ENCODE measurements around the gene NDUFB5.
"Not testable (repeated sequence)": the region's sequence is repeated elsewhere in the genome, so short reads cannot be mapped to it uniquely, and the experiment has no call there.

Gene NDUFB5

DNA sequence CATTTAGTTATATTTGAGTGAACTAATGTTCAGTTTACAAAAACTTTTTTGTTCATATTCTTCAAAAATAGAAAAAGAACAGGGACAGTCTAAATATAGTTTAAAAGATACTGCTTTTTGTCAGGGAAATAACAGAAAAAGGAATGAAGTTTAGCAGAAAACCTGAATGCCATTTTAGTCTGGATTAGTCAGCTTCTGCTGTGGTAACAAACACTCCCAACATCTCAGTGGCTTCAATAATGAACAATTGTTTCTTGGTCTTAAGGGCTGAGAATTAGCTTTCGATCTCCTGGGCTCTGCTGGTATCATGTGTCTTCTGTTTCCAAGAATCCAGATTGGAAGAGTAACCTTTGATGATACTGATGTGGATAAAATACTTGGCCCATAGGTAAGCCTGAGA lies 35.9 kb downstream of the NDUFB5 start:
- no peak for DNase-seq

DNA sequence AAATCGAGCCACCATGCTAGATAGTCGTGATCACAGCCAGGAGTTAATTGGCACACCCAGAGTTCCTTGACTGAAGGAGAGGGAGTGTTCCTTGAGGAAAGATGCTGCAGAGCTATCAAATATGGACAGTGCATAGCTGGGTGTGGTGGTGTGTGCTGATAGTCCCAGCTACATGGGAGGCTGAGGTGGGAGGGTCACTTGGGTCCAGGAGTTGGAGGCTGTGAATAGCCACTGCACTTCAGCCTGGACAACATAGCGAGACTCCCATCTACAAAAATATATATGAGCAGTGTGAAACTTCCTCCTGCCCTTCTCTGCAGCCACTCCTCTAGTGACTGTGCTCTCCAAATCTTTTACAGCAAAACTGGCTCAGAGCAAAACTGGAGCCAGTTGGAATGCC lies 38.3 kb downstream of the NDUFB5 start:
- no peak for DNase-seq

DNA sequence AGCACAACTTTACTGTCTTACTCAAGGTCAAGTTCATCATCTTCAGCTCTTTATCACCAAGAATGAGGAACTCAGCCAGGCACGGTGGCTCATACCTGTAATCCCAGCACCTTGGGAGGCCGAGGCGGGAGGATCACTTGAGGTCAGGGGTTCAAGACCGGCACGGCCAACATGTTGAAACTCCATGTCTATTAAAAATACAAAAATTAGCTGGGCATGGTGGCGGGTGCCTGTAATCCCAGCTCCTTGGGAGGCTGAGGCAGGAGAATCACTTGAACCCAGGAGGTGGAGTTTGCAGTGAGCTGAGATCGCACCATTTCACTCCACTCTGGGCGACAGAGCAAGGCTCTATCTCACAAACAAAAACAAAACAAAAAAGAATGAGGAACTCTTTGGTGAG lies 39.2 kb downstream of the NDUFB5 start:
- DNase-seq: not testable (repeated sequence)

DNA sequence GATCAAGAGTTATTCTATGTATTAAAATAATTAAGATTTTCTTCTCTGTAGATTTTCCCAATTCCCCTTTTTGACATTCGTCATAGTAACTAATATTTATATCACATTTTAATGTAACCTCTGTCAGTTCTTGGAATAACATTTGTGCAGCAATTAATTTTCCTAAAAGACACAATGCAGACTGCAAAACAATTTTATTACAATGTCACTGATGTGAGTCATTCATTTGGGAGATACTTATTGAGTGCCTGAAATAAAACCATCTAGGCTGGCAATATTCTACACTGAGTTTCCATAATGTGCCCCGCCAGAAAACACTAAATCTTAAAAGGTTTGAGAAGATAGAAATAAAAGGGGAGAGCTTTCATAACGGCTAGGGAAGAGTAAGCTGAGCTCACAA lies 41.6 kb downstream of the NDUFB5 start:
- no peak for DNase-seq

DNA sequence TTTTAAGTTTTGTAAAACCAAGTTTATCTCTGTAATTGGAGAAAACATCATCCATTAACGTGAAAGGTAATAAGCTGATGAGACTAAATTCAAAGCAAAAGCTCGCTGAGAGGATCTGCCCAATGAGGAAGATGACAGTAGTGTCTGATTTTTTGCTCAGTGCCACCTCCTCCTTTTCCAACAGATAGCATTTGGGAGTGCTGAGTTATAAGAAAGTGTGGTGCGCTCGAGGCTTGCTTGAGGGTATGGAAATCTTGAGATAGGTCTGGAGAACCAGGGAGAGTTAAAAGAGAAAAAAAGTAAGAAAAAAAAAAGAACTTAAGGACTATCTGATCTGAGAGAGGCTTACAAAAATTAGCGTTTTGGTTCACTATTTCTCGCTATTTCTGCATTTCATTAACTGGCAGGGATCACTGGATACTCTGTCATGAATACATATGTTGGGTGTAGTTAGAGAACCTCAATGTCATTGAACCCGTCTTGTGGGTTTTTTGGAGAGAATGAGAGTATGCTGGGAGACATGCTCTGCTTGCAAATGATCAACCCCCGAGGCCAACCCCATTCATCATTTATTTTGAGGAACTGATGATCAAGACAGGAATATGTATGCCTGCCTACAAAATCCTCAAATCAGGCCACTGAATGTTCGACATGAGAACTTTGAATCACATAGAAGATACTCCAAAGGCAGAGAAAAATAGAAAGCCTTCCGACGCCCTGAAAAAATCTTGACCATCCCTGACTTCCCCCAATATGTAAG lies 47.3 kb downstream of the NDUFB5 start:
- no peak for DNase-seq

DNA sequence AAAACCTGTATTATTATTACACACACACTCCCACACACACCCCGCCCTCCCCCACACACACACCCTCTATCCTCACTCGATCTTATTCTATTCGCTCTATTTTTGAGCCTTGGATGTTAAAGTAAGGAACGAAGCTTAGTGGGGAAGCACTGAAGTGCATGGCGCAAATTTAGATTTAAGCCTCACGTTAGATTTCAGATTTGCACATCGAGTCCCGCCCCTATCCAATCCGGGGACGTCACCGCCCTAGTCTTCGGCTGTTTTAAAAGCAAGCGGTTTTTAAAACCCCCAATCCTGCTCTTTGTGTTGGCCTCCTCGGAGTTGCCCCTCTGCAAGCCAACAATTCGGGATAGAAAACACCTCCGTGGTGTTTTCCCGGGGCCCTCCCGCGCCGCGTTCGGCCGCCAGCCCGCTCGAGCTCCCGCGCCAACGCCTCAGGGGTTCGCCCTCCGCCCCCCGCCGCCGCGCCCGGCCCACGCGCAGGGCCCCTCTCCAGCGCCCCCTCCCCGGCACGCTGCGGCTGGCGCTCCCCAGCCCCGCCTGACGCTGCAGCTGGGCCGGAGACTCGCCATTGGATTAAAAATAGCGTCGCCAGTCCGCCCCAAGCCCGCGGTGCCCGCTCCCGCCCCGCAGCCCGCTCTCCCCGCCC lies 48.0 kb downstream of the NDUFB5 start, which contains the start of gene USP13:
TSS of gene USP13 (plus strand) at position 594 of the 649 bp plus-strand sequence. CDS start 186 bp downstream, outside the sequence.
- DNase-seq: peak; percentile 46

DNA sequence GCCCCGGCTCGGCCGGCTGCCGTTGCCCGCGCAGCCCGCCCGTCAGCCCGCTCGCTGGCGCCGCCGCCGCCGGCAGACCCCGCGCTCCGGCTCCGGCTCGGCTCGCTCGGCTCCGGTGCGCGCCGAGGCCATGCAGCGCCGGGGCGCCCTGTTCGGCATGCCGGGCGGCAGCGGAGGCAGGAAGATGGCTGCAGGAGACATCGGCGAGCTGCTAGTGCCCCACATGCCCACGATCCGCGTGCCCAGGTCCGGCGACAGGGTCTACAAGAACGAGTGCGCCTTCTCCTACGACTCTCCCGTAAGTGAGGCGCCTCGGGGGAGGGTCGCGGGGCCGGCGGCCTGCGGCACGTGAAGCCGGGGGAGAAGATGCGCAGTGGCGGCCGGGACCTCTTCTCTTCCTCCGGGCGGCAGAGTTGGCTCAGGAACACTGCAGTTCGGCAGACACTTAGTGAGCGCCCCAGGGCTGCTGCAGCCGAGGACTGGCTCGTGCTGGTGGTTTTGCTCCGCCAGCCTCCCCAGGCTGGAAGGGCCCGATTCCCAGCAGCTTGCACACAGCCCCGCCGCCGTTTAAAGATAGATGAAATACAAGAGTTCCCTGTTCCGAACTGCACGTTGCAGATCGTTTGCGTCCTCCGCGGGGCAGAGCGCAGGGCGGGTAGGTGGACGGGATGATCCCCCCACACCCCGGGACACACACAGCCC lies 48.7 kb downstream of the NDUFB5 start:
- DNase-seq: peak; percentile 46

DNA sequence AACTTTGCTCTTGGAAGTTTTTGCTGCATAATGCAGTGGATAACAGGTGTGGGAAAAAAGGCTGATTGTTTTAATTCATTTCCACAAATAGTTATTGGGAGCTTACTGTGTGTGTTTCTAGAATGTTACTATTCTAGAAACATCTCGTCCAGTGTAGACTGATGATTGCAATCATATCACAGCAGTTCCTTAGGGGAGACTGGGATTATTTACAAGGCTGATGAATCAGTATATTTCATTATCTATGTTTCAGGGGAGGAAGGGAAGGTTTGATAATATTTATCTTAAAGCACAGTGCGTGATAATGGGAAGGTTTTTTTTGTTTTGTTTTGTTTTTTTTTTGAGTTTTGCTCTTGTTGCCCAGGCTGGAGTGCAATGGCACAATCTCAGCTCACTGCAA lies 50.6 kb downstream of the NDUFB5 start:
- no peak for DNase-seq

DNA sequence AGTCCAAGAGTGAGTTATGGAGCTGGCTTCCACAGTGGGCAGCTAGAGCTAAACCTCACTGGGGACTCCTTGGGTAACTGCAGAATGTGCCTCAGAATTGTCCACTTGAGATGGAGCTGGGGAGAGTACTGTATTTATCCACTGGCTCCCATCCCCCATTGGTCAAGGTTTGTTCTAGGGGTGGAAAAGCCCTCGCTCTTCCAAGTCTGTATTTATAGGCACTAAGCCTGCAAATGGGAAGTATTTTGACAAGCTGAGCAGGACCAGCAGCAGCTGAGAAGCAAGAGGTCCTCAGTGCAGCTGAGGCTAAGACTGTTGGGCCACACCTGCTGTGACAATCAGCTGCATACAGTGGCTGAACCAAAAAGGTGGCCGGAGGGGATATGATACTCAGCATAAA lies 54.0 kb downstream of the NDUFB5 start:
- no peak for DNase-seq

DNA sequence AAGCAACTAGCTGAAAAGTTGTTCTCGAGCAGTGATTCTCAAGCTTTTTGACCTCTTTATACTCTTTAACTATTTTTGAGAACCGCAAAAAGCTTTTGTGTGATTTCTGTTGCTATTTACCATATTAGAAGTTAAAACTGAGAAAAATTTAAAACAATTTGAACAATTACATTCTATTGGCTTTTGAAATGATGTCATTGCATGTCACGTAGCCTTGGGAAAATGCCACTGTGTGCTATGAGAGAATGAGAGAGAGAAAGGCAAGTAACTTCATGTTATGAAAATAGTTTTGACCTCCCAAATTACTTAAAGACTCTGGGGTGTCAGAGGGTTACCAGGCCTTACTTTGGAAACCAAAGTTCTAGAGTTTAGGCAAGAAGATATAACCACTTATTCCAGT lies 56.3 kb downstream of the NDUFB5 start:
- DNase-seq: no peak

DNA sequence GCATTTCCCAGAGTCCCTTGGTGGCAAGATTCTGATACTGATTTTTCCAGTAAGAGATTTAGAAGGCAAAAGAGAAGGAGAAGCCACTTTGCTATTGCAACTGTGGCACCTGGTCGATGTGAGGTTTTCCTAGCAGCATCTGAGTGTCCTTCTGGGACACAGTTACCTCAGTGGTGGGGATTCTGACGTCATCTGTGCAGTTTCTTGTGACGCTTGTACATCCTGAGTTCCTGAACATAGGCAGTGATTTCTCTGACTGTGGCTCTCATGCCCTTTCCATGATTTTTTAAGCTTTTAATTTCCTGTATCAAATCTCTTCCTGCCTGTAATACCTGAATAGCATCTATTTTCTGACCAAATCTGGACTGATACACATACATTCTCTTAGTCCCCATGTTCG lies 57.2 kb downstream of the NDUFB5 start:
- DNase-seq: no peak

DNA sequence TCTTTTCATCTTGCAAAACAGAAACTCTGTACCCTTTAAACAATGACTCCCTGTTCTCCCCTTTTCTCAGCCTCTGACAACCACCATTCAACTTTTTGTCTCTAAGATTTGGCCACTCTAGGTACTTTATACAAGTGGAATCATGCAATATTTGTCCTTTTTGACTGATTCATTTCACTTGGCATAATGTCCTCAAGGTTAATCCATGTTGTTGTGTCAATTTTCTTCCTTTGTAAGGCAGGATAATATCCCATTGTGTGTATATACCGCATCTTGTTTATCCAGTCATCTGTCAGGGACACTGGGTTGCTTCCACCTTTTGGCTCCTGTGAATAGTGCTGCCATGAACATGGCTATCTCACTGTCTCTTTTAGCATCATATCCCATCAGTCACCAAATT lies 58.5 kb downstream of the NDUFB5 start:
- no peak for DNase-seq

DNA sequence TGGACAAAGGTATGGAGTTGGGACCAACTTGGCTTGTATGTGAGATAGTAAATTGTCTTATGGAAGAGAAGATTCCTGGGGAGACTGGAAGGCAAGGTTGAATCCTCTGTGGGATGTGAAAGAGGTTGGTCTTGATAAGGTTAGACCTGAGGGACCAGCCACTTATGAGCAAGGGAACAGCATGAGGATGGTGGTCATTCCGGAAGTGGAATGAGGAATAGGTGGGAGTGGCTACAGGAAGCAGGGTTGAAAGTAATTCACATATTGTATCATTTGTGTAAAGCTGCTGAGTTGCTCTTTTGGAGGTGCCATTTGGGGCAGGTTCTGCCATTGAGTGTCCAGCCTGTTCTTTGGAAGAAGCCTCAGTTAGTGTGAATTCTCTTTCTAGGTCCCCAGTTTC lies 61.4 kb downstream of the NDUFB5 start:
- DNase-seq: no peak

DNA sequence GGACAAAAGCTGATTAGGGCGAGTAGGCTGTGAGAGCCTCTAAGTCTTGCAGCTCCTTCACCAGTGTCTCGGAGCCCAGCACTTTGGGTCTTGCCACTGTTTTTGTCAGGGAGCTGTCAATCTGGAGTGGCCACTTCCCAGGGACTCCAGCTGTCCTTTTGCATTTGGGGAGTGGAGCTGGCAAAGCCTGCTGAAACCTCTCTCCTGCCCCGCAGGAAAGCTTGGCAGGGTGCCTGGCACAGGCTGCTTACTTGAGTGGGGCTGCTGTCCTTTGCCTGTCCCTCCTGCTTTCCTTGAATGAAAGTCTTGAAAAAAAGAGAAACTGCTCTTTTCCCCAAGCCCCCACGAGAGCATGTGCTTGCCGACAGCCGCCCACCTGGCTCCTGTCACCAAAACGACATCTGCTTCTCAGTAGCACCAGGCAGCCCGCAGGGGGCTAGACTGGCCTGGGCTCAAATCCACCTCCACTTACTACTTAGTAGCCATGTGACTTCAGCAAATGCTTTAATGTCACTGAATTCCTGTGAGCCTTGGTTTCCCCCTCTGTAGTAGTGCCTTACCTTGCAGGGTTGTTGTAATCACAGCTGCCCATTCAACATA lies 61.9 kb downstream of the NDUFB5 start:
- DNase-seq: no peak

DNA sequence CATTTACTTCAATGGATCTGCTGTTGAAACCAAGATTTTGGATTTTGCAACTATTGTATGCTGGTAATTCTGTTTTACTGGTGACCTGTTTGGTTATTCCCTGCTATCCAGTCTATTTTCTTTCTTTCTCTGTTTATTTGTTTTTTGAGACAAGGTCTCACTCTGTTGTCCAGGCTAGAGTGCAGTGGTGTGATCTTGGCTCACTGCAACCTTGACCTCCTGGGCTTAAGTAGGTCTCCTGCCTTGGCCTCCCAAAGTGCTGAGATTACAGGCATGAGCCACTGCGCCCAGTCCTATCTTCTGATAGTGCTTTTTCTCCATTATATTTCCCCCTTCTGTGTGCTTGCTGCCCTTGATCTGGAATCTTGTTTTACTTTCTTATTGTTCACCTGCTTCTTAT lies 63.8 kb downstream of the NDUFB5 start:
- no peak for DNase-seq

DNA sequence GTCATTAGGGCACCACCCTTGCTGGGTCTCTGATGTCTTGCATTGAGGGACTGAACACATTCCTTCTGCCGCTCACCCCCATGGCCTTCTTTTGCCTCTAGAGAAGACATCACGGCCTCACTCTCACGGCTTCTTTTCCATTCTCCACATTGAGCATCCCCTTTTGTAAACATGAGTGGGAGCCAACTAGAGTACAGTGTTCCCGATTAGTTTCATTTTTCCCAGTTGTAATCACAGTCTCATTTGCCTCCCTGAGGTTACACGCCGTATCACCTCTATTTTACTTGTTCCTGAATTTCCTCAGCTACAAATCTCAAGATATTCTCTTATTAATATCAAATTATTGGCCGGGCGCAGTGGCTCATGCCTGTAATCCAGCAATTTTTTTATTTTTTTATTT lies 65.7 kb downstream of the NDUFB5 start:
- DNase-seq: no peak

DNA sequence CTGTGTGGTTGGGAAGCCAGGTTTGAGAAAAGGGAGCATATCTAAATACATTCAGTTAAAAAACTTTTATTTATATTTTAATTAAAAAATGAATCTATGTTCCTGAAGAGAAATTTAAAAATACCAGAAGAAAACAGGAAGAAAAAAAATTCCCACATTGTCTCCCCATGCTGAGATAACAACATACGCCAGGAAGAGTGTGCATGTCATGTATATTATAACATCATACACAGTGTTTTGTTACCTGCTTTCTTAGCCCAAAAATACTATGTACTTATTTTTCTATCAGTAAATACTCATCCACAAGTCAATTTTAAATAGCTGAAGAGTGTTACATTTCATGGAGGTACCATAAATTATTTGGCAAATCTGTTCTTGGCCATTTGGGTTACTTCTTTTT lies 66.7 kb downstream of the NDUFB5 start:
- no peak for DNase-seq

DNA sequence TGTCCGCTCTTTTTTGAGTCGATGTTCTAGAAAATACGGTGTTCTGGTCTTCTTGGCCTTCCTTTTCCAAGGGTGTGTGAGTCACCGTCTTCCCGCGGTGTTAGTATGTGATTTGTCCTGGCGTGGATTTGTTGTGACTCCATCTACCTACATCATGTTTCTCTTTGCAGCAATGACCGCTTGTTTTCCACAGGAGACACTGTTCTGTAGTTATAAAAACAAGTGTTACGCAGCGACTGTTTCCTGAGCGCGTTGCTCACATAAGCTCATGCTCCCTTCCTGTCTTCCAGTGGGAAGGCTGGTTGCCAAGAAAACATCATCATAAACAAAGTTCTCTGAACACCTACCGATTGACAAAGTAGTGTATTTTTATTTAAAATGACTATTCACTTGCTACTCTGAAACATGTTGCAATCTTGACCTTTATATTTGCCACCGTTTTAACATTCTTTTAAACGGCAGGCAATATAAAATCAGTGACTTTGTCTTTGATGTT lies 67.2 kb downstream of the NDUFB5 start:
- DNase-seq: no peak

DNA sequence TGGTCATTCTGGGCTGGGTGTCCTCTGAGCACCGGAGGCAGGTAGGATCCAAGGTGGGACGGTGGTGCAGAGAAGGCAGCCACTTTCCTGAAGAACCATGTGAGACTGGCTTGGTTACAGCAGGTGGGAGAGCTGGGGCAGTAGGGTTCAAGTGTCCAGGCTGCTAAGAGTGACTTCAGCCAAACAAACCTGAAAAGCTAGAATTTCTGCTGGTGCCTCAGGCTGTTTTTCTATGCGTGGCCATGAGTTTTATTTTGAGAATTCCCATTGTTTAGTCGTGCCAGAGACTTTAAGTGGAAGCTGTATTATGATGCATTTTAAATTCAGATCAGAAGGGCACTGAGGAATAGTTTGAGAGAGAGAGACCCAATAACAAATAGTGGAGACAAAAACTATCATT lies 68.3 kb downstream of the NDUFB5 start:
- no peak for DNase-seq

DNA sequence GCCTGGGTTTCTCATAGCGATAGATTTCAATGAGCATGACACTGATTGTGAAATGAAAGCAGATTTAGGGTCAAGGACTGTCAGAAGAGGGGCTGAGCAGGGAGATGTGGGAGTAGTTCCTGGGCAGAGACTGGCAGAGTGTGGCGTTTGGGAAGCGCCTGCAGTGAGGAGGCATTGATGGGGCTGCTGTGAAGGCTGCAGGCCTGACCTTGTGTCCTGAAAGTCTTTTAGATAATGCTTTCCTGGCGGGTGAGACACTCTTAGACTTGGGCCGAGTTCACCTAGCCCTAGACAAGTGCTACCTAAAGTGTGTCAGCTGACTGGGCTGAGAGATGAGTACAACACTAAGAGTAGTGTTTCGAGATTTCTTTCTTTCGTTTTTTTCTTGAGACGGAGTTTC lies 68.9 kb downstream of the NDUFB5 start:
- no peak for DNase-seq

DNA sequence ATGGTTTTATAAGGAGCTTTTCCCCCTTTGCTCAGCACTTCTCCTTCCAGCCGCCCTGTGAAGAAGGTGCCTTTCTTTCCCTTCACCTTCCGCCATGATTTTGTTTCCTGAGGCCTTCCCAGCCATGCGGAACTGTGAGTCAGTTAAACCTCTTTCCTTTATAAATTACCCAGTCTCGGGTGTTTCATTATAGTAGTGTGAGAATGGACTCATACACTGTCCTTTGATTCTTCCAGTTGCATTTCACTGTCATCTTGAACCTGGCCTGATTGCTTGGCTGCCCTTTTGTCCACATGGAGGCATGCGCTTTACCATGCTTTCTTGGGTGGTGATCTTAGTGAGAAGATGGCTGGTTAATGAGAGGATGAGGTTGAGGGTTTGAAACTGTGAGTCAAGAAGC lies 71.5 kb downstream of the NDUFB5 start:
- no peak for DNase-seq

All from activated gamma-delta T cell (primary cell).